Transverse colon (tissue), 4 donors: ENCODE results near the gene LRRC73. TPM values are rescaled to one million over a fixed set of nuclear protein-coding genes. Genes with fewer than 3 reads are reported as not detected.
"Not testable (repeated sequence)": the region's sequence is repeated elsewhere in the genome, so short reads cannot be mapped to it uniquely, and the experiment has no call there.

Experiments
- DNase-seq: peaks from one replicate; pipeline ENCODE4 v3.0.0-alpha.2; 2019
- H3K27ac ChIP-seq, 4 donors: fragments of 200-600 bp; sonication (generic); 2 replicates each; pipeline ENCODE4 v1.5.1; 2016 to 2018; ENCODE audit warnings: inconsistent platforms in 4 of 4
- H3K27me3 ChIP-seq: fragments of 200-600 bp; sonication (generic); 2 replicates; pipeline ENCODE4 v1.5.1; 2017; ENCODE audit warnings: inconsistent platforms
- H3K36me3 ChIP-seq, 4 donors: fragments of 200-600 bp; sonication (generic); 2 replicates each; pipeline ENCODE4 v1.5.1; 2017 to 2019; ENCODE audit warnings: inconsistent platforms in 4 of 4
- H3K4me1 ChIP-seq, 4 donors: fragments of 200-600 bp; sonication (generic); 2 replicates each; pipeline ENCODE4 v1.5.1; 2017 to 2020; ENCODE audit warnings: inconsistent platforms in 4 of 4
- H3K4me3 ChIP-seq, 4 donors: fragments of 200-600 bp; sonication (generic); 1 replicate in 1 of 4; 2 replicates in 3 of 4; pipeline versions ENCODE4 v1.5.1 to v1.6.1; 2017 to 2019; ENCODE audit warnings: inconsistent platforms in 4 of 4
- H3K9me3 ChIP-seq, 2 donors: fragments of 200-600 bp; sonication (generic); 2 replicates each; pipeline ENCODE4 v1.5.1; 2017 to 2019; ENCODE audit warnings: inconsistent platforms in 2 of 2
- EP300 ChIP-seq: sonication (generic); formaldehyde crosslinking; IDR thresholded peaks from one replicate; pipeline ENCODE4 v1.6.1; 2017; ENCODE audit warnings: antibody characterized with exemption, low read depth
- POLR2A ChIP-seq: fragments of 450-650 bp; IDR thresholded peaks from one replicate; pipeline ENCODE4 v1.6.1; 2016; ENCODE audit warnings: antibody characterized with exemption, mild to moderate bottlenecking, moderate library complexity
- POLR2AphosphoS5 ChIP-seq, 3 donors: sonication (generic); formaldehyde crosslinking; IDR thresholded peaks; one replicate each; pipeline ENCODE4 v1.6.1; 2016; ENCODE audit warnings: antibody characterized with exemption in 3 of 3
- WGBS, 2 donors: methylation state at CpG; one replicate each; pipeline ENCODE4 v1.1.5; 2018; ENCODE audit warnings: low coverage in 1 of 2; 5-methylcytosine and 5-hydroxymethylcytosine counted together
- in situ Hi-C, 4 donors: fragments of 200-750 bp; cut with MboI; loops; one replicate each; pipeline versions ENCODE4 v1.15.0 to v1.15.1; 2017; ENCODE audit warnings: low sequenced_read_pairs in 3 of 4, low pct_ligation_motif_present in 1 of 4, low pct_unique_long_range_greater_than_20kb in 1 of 4
- intact Hi-C: fragments of 100-400 bp; cut with DNase I; formaldehyde crosslinking; loops from one replicate; pipeline ENCODE4 v1.15.1; 2023; ENCODE audit warnings: low total_unique reads
- total RNA-seq, 4 donors: library from RNA; depleted of rRNA; stranded (reverse); fragments of >200 nt; gene quantifications; one replicate each; pipeline ENCODE4 v1.1.0, GENCODE V29; 2016
- TF ChIP-seq, protein P1 (sequence below), 5 experiments: fragments of 200-600 bp in 3 of 5; fragments of 450-650 bp in 2 of 5; sonication (generic) in 3 of 5; IDR thresholded peaks; 1 replicate in 2 of 5; 2 replicates in 3 of 5; pipeline ENCODE4 v1.5.1; 2016 to 2017; ENCODE audit warnings: antibody characterized with exemption in 5 of 5, inconsistent platforms in 3 of 5, mild to moderate bottlenecking in 2 of 5, moderate library complexity in 1 of 5

Gene LRRC73
- total RNA-seq, 4 donors from 2014 or later = 0.60 to 0.96 TPM; not detected in 2

DNA sequence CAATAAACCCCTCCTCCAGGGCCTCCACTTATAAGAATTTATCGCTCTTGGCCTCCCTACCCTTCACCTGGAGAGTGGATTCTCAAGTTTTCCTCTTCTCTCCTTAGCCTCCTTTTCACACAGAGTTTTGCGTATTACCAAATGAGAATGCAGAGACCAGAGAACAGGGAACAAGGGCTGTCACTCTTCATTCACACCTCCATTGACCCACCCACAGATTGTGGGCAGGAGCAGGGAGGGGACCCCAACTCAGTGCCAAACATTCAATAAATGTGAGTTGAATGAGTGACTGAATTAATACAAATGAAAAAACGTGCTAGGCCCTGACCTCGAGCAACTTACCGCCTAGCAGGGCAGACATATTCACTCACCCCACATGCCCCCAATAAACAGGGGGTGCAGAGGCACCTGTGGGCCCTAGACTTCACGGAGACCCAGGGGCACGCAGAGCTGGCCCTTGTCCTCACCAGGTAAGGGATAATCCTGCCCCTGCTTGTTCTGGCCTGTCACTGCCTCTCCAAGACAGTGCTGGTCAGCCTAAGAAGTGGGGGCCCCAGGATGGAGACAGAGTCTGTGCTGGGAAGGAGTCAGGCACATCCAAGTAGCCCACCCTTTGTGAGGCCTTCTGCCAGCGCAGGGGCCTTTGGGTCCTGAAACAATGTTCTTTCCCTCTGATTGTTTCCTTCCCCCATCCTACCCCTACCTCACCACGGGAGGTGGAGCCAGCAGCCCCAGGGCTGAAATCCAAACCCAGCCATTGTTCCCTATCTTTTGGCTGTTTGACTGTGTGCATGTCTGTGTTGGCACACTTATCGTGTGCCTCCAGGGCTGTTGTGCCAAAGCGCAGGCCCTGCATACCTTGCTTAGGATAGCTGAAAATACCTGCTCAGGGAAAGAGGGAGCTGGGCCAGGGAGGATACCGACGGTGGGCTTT lies 41.1 kb downstream of the LRRC73 start:
- no peak overlapping the region for H3K27ac ChIP-seq
- peaks cover 23% of the 10 kb centered on the region for H3K27me3 ChIP-seq
- in situ Hi-C loops = no loop called here
- no peaks in the 10 kb centered on the region for H3K36me3 ChIP-seq
- WGBS, 2 donors = 83 to 100% methylated on average over 2 to 13 of the region's 13 CpGs
- H3K4me3 ChIP-seq = no peak overlapping the region
- H3K4me1 ChIP-seq = no peaks in the 10 kb centered on the region
- TF ChIP-seq POLR2A = no peak
- TF ChIP-seq EP300 = no peak
- TF ChIP-seq POLR2AphosphoS5 (IDR thresholded peaks at IDR 0.05) = no peak
- TF ChIP-seq, protein P1, sequence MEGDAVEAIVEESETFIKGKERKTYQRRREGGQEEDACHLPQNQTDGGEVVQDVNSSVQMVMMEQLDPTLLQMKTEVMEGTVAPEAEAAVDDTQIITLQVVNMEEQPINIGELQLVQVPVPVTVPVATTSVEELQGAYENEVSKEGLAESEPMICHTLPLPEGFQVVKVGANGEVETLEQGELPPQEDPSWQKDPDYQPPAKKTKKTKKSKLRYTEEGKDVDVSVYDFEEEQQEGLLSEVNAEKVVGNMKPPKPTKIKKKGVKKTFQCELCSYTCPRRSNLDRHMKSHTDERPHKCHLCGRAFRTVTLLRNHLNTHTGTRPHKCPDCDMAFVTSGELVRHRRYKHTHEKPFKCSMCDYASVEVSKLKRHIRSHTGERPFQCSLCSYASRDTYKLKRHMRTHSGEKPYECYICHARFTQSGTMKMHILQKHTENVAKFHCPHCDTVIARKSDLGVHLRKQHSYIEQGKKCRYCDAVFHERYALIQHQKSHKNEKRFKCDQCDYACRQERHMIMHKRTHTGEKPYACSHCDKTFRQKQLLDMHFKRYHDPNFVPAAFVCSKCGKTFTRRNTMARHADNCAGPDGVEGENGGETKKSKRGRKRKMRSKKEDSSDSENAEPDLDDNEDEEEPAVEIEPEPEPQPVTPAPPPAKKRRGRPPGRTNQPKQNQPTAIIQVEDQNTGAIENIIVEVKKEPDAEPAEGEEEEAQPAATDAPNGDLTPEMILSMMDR (IDR thresholded peaks at IDR 0.05) = no peak
- DNase-seq = no peak
- intact Hi-C loops = no loop called here
- H3K9me3 ChIP-seq = no peaks in the 10 kb centered on the region

DNA sequence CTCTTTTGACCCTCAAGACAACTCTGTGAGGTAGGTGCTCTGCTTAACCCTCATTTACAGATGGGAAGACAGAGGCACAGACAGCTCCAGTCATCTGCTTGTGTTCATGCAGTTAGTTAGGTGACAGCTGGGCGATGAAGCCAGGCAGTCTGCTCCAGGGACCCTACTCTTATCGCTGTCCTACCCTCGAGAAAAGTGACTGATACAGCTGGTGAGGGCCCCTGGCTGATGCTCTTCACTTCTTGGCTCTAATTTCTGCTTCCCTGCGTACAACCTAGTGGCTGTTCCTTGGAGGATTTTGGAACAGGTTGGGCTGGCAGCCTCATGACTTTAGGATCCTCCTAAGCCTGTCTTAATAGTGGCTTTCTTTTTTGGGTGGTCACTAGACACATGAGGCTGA lies 41.9 kb downstream of the LRRC73 start:
- Histone ChIP-seq H3K27ac (no peak overlapping the region), H3K9me3 (no peaks in the 10 kb centered on the region), H3K4me3 (no peak overlapping the region), H3K27me3 (peaks cover 29% of the 10 kb centered on the region), H3K4me1 (no peaks in the 10 kb centered on the region), H3K36me3 (no peaks in the 10 kb centered on the region)
- TF ChIP-seq POLR2AphosphoS5 (IDR thresholded peaks at IDR 0.05) = no peak
- TF ChIP-seq, protein P1 (IDR thresholded peaks at IDR 0.05) = no peak
- no peak for TF ChIP-seq POLR2A
- no peak for TF ChIP-seq EP300
- intact Hi-C loops (no loop called here), in situ Hi-C loops (no loop called here)
- WGBS, 2 donors = 71 to 78% methylated on average over 1 to 4 of the region's 4 CpGs
- DNase-seq = no peak

DNA sequence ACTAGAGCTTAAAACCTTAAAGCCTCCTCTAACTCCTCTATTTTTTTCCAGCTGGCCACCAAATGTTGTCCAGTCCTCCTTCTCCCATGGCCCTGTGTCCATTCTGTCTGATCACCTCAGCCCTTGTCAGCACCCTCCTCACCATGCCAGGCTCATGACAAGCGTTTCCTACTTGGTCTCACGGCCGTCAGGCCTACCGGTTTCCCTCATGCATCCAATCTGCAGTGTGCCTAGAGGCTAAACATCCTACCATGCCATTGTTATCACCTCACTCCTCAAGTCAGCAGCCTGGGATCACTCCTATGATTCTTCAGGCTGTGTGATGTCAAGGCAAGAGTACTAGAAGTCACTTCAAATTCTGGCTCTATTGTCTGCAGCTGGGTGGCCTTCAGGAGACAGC lies 42.4 kb downstream of the LRRC73 start:
- intact Hi-C loops = no loop called here

DNA sequence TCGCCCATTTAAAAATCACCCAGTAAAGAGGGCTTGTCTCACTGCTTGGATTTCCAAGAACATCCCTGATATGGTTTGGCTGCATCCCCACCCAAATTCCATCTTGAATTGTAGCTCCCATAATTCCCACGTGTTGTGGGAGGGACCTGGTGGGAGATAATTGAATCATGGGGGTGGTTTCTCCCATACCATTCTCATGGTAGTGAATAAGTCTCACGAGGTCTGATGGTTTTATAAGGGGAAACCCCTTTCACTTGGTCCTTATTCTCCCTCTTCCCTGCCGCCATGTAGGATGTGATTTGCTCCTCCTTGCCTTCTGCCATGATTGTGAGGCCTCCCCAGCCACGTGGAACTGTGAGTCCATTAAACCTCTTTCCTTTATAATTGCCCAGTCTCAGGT lies 42.9 kb downstream of the LRRC73 start:
- H3K27me3 ChIP-seq = peaks cover 39% of the 10 kb centered on the region
- H3K9me3 ChIP-seq, intact Hi-C loops, in situ Hi-C loops, DNase-seq, H3K36me3 ChIP-seq, H3K4me1 ChIP-seq, H3K4me3 ChIP-seq, H3K27ac ChIP-seq: not testable (repeated sequence)
- 51 to 60% methylated on average over 4 to 5 of the region's 5 CpGs for WGBS, 2 donors

More for the DNA sequence above, 42.4 kb downstream of the LRRC73 start:
- in situ Hi-C loops = no loop called here
- H3K4me3 ChIP-seq = no peak overlapping the region
- H3K27me3 ChIP-seq = peaks cover 34% of the 10 kb centered on the region
- H3K9me3 ChIP-seq = no peaks in the 10 kb centered on the region
- H3K36me3 ChIP-seq = no peaks in the 10 kb centered on the region
- WGBS, 2 donors = 84 to 85% methylated on average over 4 of the region's 4 CpGs
- DNase-seq = no peak
- TF ChIP-seq, protein P1 (IDR thresholded peaks at IDR 0.05) = no peak
- TF ChIP-seq POLR2AphosphoS5 (IDR thresholded peaks at IDR 0.05) (no peak), EP300 (no peak), POLR2A (no peak)
- H3K4me1 ChIP-seq = no peaks in the 10 kb centered on the region
- H3K27ac ChIP-seq = no peak overlapping the region
